Thyroid gland (tissue), 4 donors: Measurements from ENCODE around the gene ANKRA2.

Source experiments
- CTCF ChIP-seq, 6 experiments: fragments of 200-600 bp in 3 of 6; fragments of 450-650 bp in 3 of 6; sonication (generic) in 3 of 6; IDR thresholded peaks; one replicate each; pipeline ENCODE4 v1.5.1; 2016 to 2019; ENCODE audit warnings: antibody characterized with exemption in 6 of 6, mild to moderate bottlenecking in 2 of 6, inconsistent platforms in 1 of 6, moderate library complexity in 1 of 6
- POLR2A ChIP-seq, 2 donors: fragments of 450-650 bp; IDR thresholded peaks; one replicate each; pipeline ENCODE4 v1.6.1; 2017; ENCODE audit warnings: antibody characterized with exemption in 2 of 2, mild to moderate bottlenecking in 2 of 2, moderate library complexity in 1 of 2

GRCh38 chr5:73605223-73606087, 40.0 kb upstream of the ANKRA2 start:
- TF ChIP-seq CTCF (IDR thresholded peaks at IDR 0.05) (no peak), POLR2A (IDR thresholded peaks at IDR 0.05) (no peak)
